ENCODE results near the gene BCL3. TPM values are rescaled to one million over a fixed set of nuclear protein-coding genes. Genes with fewer than 3 reads are reported as not detected.

BCL3 gene
- total RNA-seq, 1 donor from 2014 or later, result 68.4 TPM

DNA sequence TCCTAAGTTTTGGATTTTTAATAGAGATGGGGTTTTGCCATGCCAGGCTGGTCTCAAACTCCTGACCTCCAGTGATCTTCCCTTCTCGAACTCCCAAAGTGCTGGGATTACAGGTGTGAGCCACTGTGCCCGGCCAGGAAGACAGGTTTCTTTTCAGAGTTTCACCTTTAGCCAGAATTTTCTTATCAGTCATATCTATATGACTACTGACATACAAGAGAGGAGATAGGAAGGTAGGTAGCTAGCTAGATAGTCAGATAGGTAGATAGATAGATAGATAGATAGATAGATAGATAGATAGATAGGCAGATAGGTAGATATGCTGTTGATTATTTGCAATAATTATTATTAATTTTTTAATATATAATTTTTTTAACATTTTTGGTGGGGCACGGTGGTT is 36.8 kb downstream of the BCL3 start:
- intact Hi-C loops (cut with micrococcal nuclease), result no loop called here

DNA sequence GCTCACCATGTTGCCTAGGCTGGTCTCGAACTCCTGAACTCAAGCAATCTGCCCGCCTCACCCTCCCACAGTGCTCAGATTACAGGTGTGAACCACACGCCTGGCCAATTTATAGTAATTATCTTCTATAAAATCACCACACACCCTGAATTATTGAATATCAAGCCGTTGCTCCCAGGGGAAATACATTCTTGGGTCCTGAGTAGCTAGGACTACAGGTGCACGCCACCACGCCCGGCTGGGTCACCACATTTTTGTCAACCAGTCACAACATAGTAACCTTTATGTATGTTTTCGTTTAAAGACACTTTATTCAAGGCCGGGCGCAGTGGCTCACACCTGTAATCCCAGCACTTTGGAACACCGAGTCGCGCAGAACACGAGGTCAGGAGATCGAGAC is 37.5 kb downstream of the BCL3 start:
- intact Hi-C loops (cut with micrococcal nuclease), result no loop called here

DNA sequence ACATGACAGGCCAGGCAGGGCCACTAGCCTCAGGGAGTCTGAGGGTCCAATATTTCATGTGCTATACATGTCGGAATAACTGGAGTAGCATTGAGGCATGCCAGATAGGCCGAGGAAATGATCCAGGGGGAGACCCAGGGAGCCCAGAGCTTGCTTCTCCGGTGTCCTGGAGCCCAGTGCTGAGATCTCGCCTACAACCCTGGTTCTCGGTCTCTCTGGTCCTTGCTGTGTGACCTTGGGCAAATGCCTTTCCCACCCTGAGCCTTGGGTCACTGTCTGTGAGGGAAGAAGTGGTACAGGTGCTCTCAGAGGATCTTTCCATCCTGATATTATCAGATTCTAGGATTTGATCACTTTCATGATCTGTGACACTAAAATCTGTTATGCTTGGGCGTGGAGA is 40.5 kb downstream of the BCL3 start:
- intact Hi-C loops (cut with micrococcal nuclease), result no loop called here

GRCh38 chr19:44789943-44790483 is 41.5 kb downstream of the BCL3 start:
- intact Hi-C loops (cut with micrococcal nuclease), result no loop called here

GRCh38 chr19:44792281-44792680 is 43.8 kb downstream of the BCL3 start:
- intact Hi-C loops (cut with micrococcal nuclease), result no loop called here

GRCh38 chr19:44794610-44795009 is 46.1 kb downstream of the BCL3 start:
- intact Hi-C loops (cut with micrococcal nuclease), result no loop called here

DNA sequence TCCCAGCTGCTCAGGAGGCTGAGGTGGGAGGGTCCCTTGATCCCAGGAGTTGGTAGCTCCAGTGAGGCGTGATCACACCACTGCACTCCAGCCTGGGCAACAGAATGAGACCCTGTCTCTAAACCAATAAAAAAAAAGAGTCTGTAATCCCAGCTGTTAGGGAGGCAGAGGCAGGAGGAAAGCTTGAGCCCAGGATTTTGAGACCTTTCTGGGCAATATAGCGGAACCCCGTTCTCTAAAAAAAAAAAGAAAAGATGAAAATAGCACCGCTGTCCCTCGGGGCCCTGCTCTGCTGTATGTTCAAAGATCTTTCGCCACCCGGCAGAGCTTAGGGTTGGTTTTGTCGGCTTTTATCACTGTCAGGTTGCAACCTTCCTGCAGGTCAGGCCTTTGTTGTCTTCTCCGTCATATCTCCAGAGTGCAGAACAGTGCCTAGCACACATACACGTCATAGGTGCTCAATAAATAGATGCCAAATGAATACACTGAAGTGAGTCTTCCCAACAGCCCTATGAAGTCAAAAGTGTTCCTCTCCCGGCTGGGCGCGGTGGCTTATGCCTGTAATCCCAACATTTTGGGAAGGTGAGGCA is 47.0 kb downstream of the BCL3 start:
- intact Hi-C loops (cut with micrococcal nuclease), result no loop called here

DNA sequence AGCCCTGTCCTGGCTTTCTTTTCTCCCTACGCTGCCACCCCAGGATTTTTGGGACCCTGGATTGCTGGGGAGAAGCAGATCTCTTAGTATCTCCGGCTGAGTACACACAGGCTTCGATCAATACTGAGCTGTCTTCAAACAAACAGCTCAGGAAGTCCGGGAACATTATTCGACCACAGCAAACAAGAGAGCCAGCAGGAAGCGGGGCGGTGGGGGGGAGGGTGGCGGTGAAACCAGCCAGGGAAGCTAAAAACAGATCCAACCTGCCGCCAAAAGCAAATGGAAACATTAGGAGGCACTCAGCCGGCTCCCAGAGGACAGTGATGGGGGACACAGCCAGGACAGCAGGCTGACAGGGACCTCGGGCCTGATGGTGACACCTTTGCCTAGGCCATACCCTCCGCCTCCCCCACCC is 48.2 kb downstream of the BCL3 start:
- intact Hi-C loops (cut with micrococcal nuclease), result no loop called here

- intact Hi-C loops (cut with micrococcal nuclease), result loop anchor here (1.0 kb wide), 1 partner anchor 46 kb away; no protein-coding TSS in a partner anchor
Observed at GRCh38 chr19:44799627-44800346, 51.3 kb downstream of the BCL3 start.

DNA sequence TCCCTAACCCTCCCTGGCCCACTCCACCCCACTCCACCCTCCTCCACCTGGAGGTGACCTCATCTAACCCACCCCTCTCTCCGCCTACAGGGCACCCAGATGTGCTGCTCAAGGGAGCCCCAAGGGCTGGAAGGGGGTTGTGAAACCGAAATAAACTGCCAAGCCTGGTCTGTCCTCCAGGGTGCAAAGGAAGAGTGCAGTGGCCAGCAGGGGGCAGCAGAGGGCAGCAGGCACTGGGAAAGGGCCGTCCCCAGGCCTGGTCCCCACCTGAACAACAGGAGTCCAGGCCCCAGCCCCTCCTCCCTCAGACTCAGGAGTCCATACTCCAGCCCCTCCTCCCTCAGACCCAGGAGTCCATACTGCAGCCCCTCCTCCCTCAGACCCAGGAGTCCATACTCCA is 52.0 kb downstream of the BCL3 start:
- intact Hi-C loops (cut with micrococcal nuclease), result loop anchor here (1.0 kb wide), 1 partner anchor 45 kb away; no protein-coding TSS in a partner anchor

- intact Hi-C loops (cut with micrococcal nuclease), result no loop called here
Observed at GRCh38 chr19:44803442-44804428, 55.2 kb downstream of the BCL3 start.

- intact Hi-C loops (cut with micrococcal nuclease), result no loop called here
Observed at GRCh38 chr19:44806291-44806690, 57.8 kb downstream of the BCL3 start.

DNA sequence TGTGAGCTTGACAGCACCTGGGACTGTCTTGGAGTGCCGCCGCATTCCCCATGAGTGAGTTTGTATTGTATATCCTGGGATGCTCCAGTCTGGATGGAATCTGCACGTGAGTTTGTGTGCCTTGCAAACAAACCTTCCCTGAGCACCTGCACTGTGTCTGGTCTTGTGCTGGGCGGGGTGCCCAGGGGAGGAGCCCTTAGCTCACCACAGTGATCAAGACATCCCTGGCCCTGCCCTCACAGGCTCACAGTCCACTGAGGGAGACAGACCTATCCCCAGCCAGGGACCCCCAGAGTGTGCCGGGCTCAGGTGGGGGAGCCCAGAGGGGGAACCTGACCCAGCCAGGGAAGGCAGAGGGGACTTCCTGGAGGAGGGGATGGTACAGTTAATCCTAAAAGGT is 58.7 kb downstream of the BCL3 start:
- intact Hi-C loops (cut with micrococcal nuclease), result no loop called here

DNA sequence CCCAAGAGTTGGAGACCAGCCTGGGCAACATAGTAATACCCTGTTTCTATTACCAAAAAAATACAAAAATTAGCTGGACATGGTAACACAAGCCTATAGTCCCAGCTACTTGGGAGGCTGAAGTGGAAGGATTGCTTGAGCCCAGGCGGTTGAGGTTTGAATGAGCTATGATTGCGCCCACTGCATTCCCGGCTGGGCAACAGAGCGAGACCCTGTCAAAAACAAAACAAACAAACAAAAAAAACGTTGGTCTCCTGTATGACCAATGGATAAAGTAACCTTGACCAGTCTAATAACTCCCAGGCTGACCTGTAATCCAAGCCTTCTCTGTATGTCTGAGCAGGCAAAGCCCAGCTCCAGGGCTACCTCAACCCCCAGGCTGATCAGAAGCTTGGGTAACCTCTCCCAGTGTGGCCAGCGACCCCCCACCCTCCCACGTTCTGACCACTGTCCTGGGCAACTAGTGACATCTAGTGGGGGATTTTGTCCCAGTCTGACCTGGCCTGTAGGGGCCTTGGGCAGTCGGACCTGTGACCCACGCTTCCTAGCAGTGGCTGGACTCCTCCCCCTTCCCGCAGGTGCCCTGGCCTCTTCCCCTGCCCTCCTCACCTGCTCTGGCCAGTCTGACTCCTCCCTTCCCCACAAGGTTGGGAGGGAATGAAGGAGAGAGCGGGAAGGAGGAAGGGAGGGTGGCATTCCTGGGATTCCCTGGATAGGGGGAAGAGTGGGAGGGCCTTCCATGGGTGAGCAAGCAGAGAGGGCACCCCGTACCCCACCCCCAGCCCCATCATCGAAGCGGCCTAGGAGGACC is 59.3 kb downstream of the BCL3 start:
- intact Hi-C loops (cut with micrococcal nuclease), result no loop called here

GRCh38 chr19:44808463-44809371 is 60.2 kb downstream of the BCL3 start, which contains the start of gene BCAM:
Gene BCAM, plus strand, starts transcription at chr19:44809103. Its CDS starts 22 bp downstream, at chr19:44809125.
- intact Hi-C loops (cut with micrococcal nuclease), result no loop called here
